GM18499 (cell line): ENCODE measurements around the gene IMMP2L.
"Not testable (repeated sequence)": the region's sequence is repeated elsewhere in the genome, so short reads cannot be mapped to it uniquely, and the experiment has no call there.

Experiments used
- ATAC-seq: cut with Tn5 transposase; IDR thresholded peaks from one replicate; pipeline ENCODE4 v1.9.1; 2021; ENCODE audit warnings: moderate number of reproducible peaks; ENCODE audit not compliant: insufficient read depth, unreplicated experiment

IMMP2L gene

GRCh38 chr7:111290419-111290818 lies 271.9 kb downstream of the IMMP2L start:
- no peak for ATAC-seq

- ATAC-seq: not testable (repeated sequence)
Observed at GRCh38 chr7:111288441-111288840, 273.9 kb downstream of the IMMP2L start.

- ATAC-seq: no peak
Observed at GRCh38 chr7:111282626-111283025, 279.7 kb downstream of the IMMP2L start.

GRCh38 chr7:111274857-111275256 lies 287.4 kb downstream of the IMMP2L start:
- ATAC-seq: no peak

GRCh38 chr7:111272092-111272491 lies 290.2 kb downstream of the IMMP2L start:
- no peak for ATAC-seq

- not testable (repeated sequence) for ATAC-seq
Observed at GRCh38 chr7:111270794-111271193, 291.5 kb downstream of the IMMP2L start.

- no peak for ATAC-seq
Observed at GRCh38 chr7:111268941-111269340, 293.4 kb downstream of the IMMP2L start.

GRCh38 chr7:111266613-111267012 lies 295.7 kb downstream of the IMMP2L start:
- ATAC-seq: no peak

GRCh38 chr7:111265394-111265793 lies 296.9 kb downstream of the IMMP2L start:
- ATAC-seq: no peak

GRCh38 chr7:111264981-111265380 lies 297.3 kb downstream of the IMMP2L start:
- ATAC-seq: no peak

GRCh38 chr7:111264111-111264868 lies 298.0 kb downstream of the IMMP2L start:
- no peak for ATAC-seq

GRCh38 chr7:111262293-111263116 lies 299.8 kb downstream of the IMMP2L start:
- no peak for ATAC-seq

GRCh38 chr7:111261496-111261895 lies 300.8 kb downstream of the IMMP2L start:
- no peak for ATAC-seq

GRCh38 chr7:111259991-111260390 lies 302.3 kb downstream of the IMMP2L start:
- no peak for ATAC-seq

GRCh38 chr7:111256391-111256790 lies 305.9 kb downstream of the IMMP2L start:
- no peak for ATAC-seq

GRCh38 chr7:111255576-111255975 lies 306.7 kb downstream of the IMMP2L start:
- ATAC-seq: no peak

GRCh38 chr7:111251365-111251764 lies 310.9 kb downstream of the IMMP2L start:
- not testable (repeated sequence) for ATAC-seq

- not testable (repeated sequence) for ATAC-seq
Observed at GRCh38 chr7:111249807-111250206, 312.5 kb downstream of the IMMP2L start.

- no peak for ATAC-seq
Observed at GRCh38 chr7:111242141-111242755, 320.0 kb downstream of the IMMP2L start.

GRCh38 chr7:111240371-111240770 lies 321.9 kb downstream of the IMMP2L start:
- ATAC-seq: no peak

- ATAC-seq: no peak
Observed at GRCh38 chr7:111239437-111239836, 322.9 kb downstream of the IMMP2L start.
